ENCODE results near the gene MAGI2. TPM values are rescaled to one million over a fixed set of nuclear protein-coding genes. Genes with fewer than 3 reads are reported as not detected.

Gene MAGI2
- total and polyA plus RNA-seq, 2 of the 13 experiments (the other 11 are each of a cell fraction or from before 2014, with no cell fraction given): 1.5 to 3.8 TPM

GRCh38 chr7:78124216-78124615, 1329.3 kb downstream of the MAGI2 start:
- WGBS (ENCODE audit: low lambda C conversion rate): 90% methylated on average over 4 of the region's 4 CpGs
- ATAC-seq (no peak), DNase-seq (ENCODE audit: low spot score) (no peak), FAIRE-seq (no peak)
- H3K79me2 ChIP-seq (ENCODE audit: insufficient read depth, low read length): no peaks in the 10 kb centered on the region
- intact Hi-C loops (cut with micrococcal nuclease; ENCODE audit: unreplicated experiment): no loop called here
- H3K9ac ChIP-seq (ENCODE audit: insufficient read depth, low read depth, low read length): no peak overlapping the region
- H3K27me3 ChIP-seq (ENCODE audit: control insufficient read depth in 1 of 2, insufficient read depth in 2 of 2, low read length in 2 of 2): no peaks in the 10 kb centered on the region
- H4K20me1 ChIP-seq (ENCODE audit: insufficient read depth, low read length): no peaks in the 10 kb centered on the region
- ChIA-PET CTCF (ENCODE audit: low intra/inter-chr PET ratio, low total read pairs) (no interaction called here), POLR2A (no interaction called here)
- peaks cover 18% of the 10 kb centered on the region for H3K4me1 ChIP-seq (ENCODE audit: insufficient read depth, low read length)
- H3K36me3 ChIP-seq (replicated peaks in 1 of 2; ENCODE audit: control insufficient read depth in 1 of 2, insufficient read depth in 2 of 2, low read length in 2 of 2): no peaks in the 10 kb centered on the region
- no peak overlapping the region for H3K4me2 ChIP-seq (ENCODE audit: low read depth, low read length)
- H2AFZ ChIP-seq (ENCODE audit: low read length): no peak overlapping the region
- H3K9me3 ChIP-seq (ENCODE audit: low read length): no peaks in the 10 kb centered on the region
- no TSS peak for BruUV-seq (replicated peaks)
- TF ChIP-seq XBP1 (CRISPR knock-in tag; IDR thresholded peaks at IDR 0.05) (no peak), ZBTB4 (CRISPR knock-in tag; IDR thresholded peaks at IDR 0.05; ENCODE audit: borderline replicate concordance) (no peak), PRPF4 (IDR thresholded peaks at IDR 0.05; ENCODE audit: low read depth, low read length, poor library complexity, severe bottlenecking) (no peak), ZFP36 (IDR thresholded peaks at IDR 0.05; ENCODE audit: borderline replicate concordance, low read depth, low read length, partially characterized antibody) (no peak), NCOA1 (CRISPR knock-in tag; IDR thresholded peaks at IDR 0.05) (no peak)
- TF ChIP-seq, protein P1, sequence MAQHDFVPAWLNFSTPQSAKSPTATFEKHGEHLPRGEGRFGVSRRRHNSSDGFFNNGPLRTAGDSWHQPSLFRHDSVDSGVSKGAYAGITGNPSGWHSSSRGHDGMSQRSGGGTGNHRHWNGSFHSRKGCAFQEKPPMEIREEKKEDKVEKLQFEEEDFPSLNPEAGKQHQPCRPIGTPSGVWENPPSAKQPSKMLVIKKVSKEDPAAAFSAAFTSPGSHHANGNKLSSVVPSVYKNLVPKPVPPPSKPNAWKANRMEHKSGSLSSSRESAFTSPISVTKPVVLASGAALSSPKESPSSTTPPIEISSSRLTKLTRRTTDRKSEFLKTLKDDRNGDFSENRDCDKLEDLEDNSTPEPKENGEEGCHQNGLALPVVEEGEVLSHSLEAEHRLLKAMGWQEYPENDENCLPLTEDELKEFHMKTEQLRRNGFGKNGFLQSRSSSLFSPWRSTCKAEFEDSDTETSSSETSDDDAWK (CRISPR knock-in tag; IDR thresholded peaks at IDR 0.05): no peak
- no peak overlapping the region for H3K27ac ChIP-seq (ENCODE audit: extremely low read length, insufficient read depth, low read length)
- no peak overlapping the region for H3K4me3 ChIP-seq (replicated peaks in 1 of 3; ENCODE audit: insufficient read depth in 1 of 3, low read depth in 2 of 3, low read length in 3 of 3)
- in situ Hi-C loops (cut with HindIII; ENCODE audit: extremely low pct_ligation_motif_present, low pct_unique_long_range_greater_than_20kb): no loop called here
